Neural progenitor cell (in vitro differentiated cells): Measurements from ENCODE around the gene DNAH10.

Experiments
- EZH2 ChIP-seq: fragments of 200-600 bp; sonication (generic); IDR thresholded peaks from 2 replicates; pipeline ENCODE4 v1.6.1; 2017; ENCODE audit warnings: antibody characterized with exemption, mild to moderate bottlenecking, moderate library complexity
- TF ChIP-seq, protein P1 (sequence below): fragments of 200-600 bp; sonication (generic); IDR thresholded peaks from 2 replicates; pipeline ENCODE4 v1.5.1; 2017; ENCODE audit warnings: antibody characterized with exemption, mild to moderate bottlenecking

DNA sequence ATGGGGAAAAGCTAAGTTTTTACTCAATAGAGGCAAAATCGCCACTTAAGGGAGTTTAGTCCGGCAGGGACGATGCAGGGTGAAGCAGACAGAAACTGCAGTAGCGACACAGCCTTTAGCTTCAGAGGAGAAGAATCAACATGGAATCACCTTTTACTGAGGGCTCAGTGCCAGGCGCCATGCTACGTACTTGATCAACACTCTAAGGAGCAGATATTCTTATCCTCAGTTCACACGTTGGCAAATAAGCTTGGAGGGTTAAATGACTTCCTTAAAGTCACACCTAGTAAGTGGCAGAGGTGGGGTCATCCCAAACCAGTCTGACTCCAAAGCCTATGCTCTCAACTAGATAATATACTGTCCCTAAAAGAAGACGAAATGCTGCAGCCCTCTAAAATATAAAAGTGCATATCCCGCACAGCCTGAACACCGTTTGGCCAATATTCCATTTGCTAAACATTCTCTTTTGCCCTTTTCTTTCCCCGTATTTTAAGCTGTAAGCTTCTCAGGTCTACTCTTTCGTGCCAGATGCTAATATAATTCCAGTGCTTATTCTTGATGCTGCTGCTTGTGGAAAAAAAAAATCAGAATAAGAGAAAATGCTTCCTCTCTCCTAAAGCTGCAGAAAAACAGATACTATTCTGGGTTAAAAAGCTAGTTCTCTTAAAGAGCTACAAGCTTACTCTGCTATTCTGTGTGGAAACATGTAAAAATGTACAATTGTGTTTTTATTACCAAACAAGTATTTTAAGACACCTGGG is 199.7 kb downstream of the DNAH10 start:
- TF ChIP-seq, protein P1, sequence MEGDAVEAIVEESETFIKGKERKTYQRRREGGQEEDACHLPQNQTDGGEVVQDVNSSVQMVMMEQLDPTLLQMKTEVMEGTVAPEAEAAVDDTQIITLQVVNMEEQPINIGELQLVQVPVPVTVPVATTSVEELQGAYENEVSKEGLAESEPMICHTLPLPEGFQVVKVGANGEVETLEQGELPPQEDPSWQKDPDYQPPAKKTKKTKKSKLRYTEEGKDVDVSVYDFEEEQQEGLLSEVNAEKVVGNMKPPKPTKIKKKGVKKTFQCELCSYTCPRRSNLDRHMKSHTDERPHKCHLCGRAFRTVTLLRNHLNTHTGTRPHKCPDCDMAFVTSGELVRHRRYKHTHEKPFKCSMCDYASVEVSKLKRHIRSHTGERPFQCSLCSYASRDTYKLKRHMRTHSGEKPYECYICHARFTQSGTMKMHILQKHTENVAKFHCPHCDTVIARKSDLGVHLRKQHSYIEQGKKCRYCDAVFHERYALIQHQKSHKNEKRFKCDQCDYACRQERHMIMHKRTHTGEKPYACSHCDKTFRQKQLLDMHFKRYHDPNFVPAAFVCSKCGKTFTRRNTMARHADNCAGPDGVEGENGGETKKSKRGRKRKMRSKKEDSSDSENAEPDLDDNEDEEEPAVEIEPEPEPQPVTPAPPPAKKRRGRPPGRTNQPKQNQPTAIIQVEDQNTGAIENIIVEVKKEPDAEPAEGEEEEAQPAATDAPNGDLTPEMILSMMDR = no peak
- TF ChIP-seq EZH2 = no peak
